GM23338 (cell line): ENCODE results near the gene CDK14. TPM values are rescaled to one million over a fixed set of nuclear protein-coding genes. Genes with fewer than 3 reads are reported as not detected.

Experiments
- ATAC-seq: fragments of 200-7000 bp; cut with Tn5 transposase; 3 replicates; pipeline ENCODE4 v1.9.1; 2020
- DNase-seq: peaks from one replicate; pipeline ENCODE4 v3.0.0-alpha.2; 2015; ENCODE audit warnings: low spot score
- H2AFZ ChIP-seq: fragments of 200-600 bp; sonication (generic); 2 replicates; pipeline ENCODE4 v1.8.0; 2016; ENCODE audit warnings: antibody characterized with exemption, mild to moderate bottlenecking, moderate library complexity
- H3F3A ChIP-seq: fragments of 200-600 bp; sonication (generic); replicated peaks from 2 replicates; pipeline ENCODE4 v1.8.0; 2017; ENCODE audit warnings: antibody characterized with exemption, mixed run types, low read depth
- H3K27ac ChIP-seq: fragments of 200-600 bp; sonication (generic); 2 replicates; pipeline ENCODE4 v1.6.1; 2016; ENCODE audit warnings: low read depth
- H3K27me3 ChIP-seq: fragments of 200-600 bp; sonication (generic); 2 replicates; pipeline ENCODE4 v1.8.0; 2016; ENCODE audit warnings: mild to moderate bottlenecking, mixed run types, moderate library complexity; ENCODE audit not compliant: insufficient read depth
- H3K36me3 ChIP-seq: fragments of 200-600 bp; sonication (generic); 2 replicates; pipeline ENCODE4 v1.8.0; 2016; ENCODE audit warnings: mild to moderate bottlenecking; ENCODE audit not compliant: insufficient read depth
- H3K4me1 ChIP-seq: fragments of 200-600 bp; sonication (generic); 2 replicates; pipeline ENCODE4 v1.8.0; 2016; ENCODE audit warnings: mild to moderate bottlenecking, moderate library complexity; ENCODE audit not compliant: insufficient read depth
- H3K4me2 ChIP-seq: fragments of 200-600 bp; sonication (generic); 2 replicates; pipeline ENCODE4 v1.7.1; 2017; ENCODE audit warnings: mixed run types
- H3K4me3 ChIP-seq: fragments of 200-600 bp; sonication (generic); 2 replicates; pipeline ENCODE4 v1.6.1; 2016; ENCODE audit warnings: mixed run types
- H3K79me2 ChIP-seq: fragments of 200-600 bp; sonication (generic); replicated peaks from 2 replicates; pipeline ENCODE4 v1.8.0; 2017; ENCODE audit warnings: mild to moderate bottlenecking; ENCODE audit not compliant: insufficient read depth
- H3K9me2 ChIP-seq: fragments of 200-600 bp; sonication (generic); 2 replicates; pipeline ENCODE4 v1.8.0; 2017; ENCODE audit not compliant: insufficient read depth
- H4K20me1 ChIP-seq: fragments of 200-600 bp; sonication (generic); replicated peaks from 2 replicates; pipeline ENCODE4 v1.8.0; 2017; ENCODE audit warnings: mild to moderate bottlenecking; ENCODE audit not compliant: insufficient read depth
- H3K27ac Mint-ChIP-seq: 2 replicates; pipeline ENCODE4 v1.8.0; 2020; ENCODE audit warnings: inconsistent platforms, mild to moderate bottlenecking, moderate library complexity, mixed read lengths
- H3K27me3 Mint-ChIP-seq: 3 replicates; pipeline ENCODE4 v1.8.0; 2022; ENCODE audit warnings: low read depth, mild to moderate bottlenecking, moderate library complexity, mixed read lengths, inconsistent platforms; ENCODE audit not compliant: insufficient read depth, poor library complexity
- H3K36me3 Mint-ChIP-seq: 3 replicates; pipeline ENCODE4 v1.8.0; 2021; ENCODE audit warnings: low read depth, mild to moderate bottlenecking, inconsistent platforms, moderate library complexity, mixed read lengths
- H3K4me1 Mint-ChIP-seq: 3 replicates; pipeline ENCODE4 v1.8.0; 2020; ENCODE audit warnings: mild to moderate bottlenecking, inconsistent platforms, mixed read lengths
- H3K4me3 Mint-ChIP-seq: 3 replicates; pipeline ENCODE4 v1.8.0; 2021; ENCODE audit warnings: moderate library complexity, mild to moderate bottlenecking, inconsistent platforms, mixed read lengths
- H3K9me3 Mint-ChIP-seq: 3 replicates; pipeline ENCODE4 v1.8.0; 2020; ENCODE audit warnings: moderate library complexity, mild to moderate bottlenecking, inconsistent platforms, mixed read lengths
- ETS1 ChIP-seq: IDR thresholded peaks from 2 replicates; pipeline ENCODE4 v1.6.1; 2016; ENCODE audit warnings: antibody characterized with exemption
- STAT1 ChIP-seq: IDR thresholded peaks from one replicate; pipeline ENCODE4 v1.6.1; 2016; ENCODE audit warnings: antibody characterized with exemption; ENCODE audit not compliant: unreplicated experiment
- ZNF114 ChIP-seq: fragments of 250-450 bp; sonication (Bioruptor Pico); IDR thresholded peaks from 2 replicates; pipeline ENCODE4 v1.5.0; 2020; ENCODE audit warnings: mild to moderate bottlenecking, moderate library complexity
- ZNF462 ChIP-seq: fragments of 250-450 bp; sonication (Bioruptor Pico); IDR thresholded peaks from 2 replicates; pipeline ENCODE4 v1.5.0; 2020; ENCODE audit warnings: mild to moderate bottlenecking, moderate library complexity
- polyA plus RNA-seq: library from polyadenylated mRNA; unstranded; fragments of >200 nt; fragmentation: Nextera tagmentation; extraction: Ambion mirVana; gene quantifications from 2 replicates; pipeline ENCODE4 v1.2.1, GENCODE V29; 2016
- total RNA-seq: library from RNA; depleted of rRNA; stranded (reverse); fragments of >200 nt; shearing (Covaris generic); gene quantifications from 2 replicates; pipeline ENCODE4 v1.2.3, GENCODE V29; 2014

CDK14 gene
- total and polyA plus RNA-seq, 2 experiments from 2014 or later: 11.2 to 24.0 TPM

DNA sequence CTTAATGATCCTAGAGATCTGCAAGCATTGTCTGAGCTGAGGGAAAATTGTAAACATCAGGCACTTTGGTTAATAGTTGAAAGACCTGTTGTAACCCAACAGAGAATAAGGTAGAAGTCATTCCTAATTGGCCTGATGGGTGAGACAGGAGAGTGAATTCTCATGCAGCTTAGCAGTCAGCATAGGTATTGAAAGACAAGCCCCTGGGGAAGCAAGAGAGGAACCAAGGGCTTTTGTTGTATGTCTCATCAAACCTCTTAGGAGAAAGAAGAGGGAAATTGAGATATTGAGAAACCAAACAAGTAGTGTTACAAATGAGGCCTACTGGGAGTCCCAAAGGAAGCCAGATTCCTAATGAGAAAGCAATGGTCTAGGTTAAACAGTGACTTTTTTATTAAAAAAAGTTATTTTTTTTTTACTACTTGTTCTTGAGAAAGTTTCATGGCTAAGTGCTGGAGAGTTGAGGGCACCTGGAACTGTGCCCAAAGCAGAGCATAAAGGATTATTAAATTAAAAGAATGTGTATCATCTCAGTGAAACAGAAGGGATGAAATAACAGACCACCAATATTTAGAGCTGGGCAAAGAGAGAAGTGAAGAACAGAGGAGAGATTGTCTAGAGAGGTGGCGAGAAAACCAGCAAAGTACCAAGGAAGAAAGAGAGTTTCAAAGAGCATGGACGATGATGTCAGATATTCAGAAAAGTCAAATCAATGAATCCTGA, 168.9 kb downstream of the CDK14 start:
- ATAC-seq: peak; percentile 97
- Histone ChIP-seq H3K27me3 (no peaks in the 10 kb centered on the region), H3F3A (no peaks in the 10 kb centered on the region), H2AFZ (no peak overlapping the region), H3K4me3 (no peak overlapping the region), H3K4me1 (peaks cover 16% of the 10 kb centered on the region), H3K79me2 (no peaks in the 10 kb centered on the region), H3K27ac (peak overlapping the region; percentile 77), H3K9me2 (no peaks in the 10 kb centered on the region), H3K4me2 (peak overlapping the region; percentile 31; the same call in 1 of the 2 replicates), H3K36me3 (no peaks in the 10 kb centered on the region), H4K20me1 (no peaks in the 10 kb centered on the region; the same call in 1 of the 2 replicates)
- Mint-ChIP-seq H3K27ac (peak overlapping the region; percentile 49), H3K36me3 (peaks cover 3% of the 10 kb centered on the region; the same call in 1 of the 3 replicates), H3K4me3 (no peak overlapping the region), H3K27me3 (peaks cover 4% of the 10 kb centered on the region), H3K4me1 (peaks cover 27% of the 10 kb centered on the region), H3K9me3 (no peaks in the 10 kb centered on the region)
- DNase-seq: peak; percentile 54
- no peak for TF ChIP-seq ETS1
- no peak for TF ChIP-seq STAT1
- TF ChIP-seq ZNF462 (CRISPR knock-in tag): peak; percentile 99
- TF ChIP-seq ZNF114 (CRISPR knock-in tag): no peak
